GM21360 (cell line): Measurements from ENCODE around the gene IL19.

Experiments
- ATAC-seq: cut with Tn5 transposase; IDR thresholded peaks from one replicate; pipeline ENCODE4 v1.9.1; 2021; ENCODE audit warnings: mild to moderate bottlenecking, moderate library complexity; ENCODE audit not compliant: unreplicated experiment

IL19 gene

DNA sequence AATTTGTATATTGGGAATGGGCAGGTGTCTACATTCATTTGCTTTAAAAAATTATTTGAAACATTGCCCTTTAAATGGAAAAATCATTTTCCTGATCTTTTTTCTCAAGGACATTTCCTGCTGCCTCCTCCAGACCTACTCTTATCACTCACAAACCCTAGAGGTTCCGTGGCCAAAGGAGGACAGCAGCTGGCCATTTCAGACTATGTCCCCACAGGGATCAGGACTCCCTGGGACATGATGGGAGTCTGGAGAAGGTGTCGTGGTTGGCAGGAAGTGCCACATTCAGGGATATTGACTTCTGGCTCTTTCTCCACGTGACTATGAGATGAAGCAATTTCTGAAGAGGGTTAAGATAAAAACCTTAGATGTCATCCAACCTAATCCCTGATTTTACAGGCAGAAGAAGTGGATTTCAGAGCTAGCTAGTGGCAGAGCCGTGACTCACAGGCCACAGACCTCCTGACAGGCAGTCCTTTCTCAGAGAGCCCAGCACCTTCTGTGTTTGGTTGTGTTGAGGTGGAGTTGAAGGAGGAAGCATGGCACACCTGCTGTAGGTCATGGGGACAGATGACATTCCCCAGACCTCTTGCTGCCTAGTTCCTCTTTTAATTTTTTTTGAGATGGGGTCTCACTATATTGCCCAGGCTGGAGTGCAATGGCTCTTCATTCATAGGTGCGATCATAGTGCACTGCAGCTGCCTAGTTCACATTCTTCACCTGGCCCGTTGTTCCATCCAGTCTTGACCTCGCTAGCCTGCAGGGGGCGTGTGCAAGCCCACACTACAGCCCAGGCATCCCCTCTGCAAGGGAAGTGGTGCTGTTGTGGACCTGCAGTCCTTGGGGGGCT lies 27.2 kb downstream of the IL19 start:
- no peak for ATAC-seq

DNA sequence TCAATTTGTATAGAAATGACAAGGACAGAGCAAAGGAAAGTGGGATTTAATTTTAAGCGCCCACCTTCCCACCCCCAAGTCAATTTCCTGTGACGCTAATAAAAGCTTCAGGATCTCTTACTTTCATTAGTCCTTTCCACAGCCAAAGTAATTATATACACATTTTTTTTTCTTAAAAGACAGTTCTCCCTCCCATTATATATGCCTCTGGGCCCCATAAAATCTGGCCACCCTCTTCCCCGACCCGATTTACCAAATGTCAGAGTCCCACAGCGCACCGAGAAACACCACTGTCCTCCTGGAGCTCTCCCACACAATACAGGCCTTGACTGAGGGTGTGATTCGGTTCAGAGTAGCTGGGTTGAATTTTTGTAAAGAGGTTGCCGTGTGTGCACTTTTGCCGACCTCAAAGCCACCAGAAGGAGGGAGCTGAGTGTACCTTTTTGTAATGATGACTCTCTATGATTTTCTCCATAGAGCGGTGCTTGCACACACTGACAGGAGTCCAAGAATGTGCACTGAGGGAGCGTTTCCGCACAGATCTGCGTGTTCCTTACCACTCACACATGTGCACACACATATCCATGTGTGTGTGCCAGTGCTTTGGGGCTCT lies 27.9 kb downstream of the IL19 start:
- ATAC-seq, result no peak

DNA sequence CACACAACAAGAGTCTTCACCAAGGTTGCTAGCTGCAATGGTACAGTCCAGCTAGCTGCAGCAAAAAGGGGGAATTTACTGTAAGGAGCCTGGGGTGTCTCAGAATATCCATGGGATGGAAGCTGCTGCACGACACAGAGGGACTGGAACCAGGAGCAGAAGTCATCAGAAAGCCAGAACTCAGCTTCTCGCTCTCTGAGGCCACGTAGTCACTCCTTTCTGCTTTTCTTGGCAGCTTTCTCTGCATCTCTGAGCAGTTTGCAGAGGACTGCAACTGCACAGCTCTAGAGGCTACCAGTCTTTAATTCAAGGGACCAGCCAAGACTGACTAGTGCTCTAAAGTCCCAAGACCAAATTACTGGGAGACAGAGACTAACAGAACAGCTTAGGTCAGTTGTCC lies 28.7 kb downstream of the IL19 start:
- ATAC-seq, result no peak

DNA sequence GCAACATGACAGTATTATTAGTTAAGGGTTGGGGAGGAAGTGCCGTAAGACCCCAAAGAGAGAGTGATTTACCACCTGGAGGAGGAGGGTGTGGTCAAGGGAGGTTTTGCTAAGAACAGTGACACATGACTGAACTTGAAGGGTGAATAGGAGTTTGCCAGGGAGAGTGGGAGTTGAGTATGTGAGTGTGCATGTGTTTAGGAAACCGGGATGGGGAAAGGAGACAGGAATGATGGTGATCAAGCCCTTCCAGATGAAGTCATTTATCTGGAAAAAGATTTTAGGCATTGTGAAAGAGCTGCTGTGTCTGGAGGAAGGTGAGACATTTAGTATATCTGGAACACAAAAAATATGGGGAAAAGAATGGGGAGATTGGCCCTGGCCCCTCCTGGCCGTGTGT lies 29.8 kb downstream of the IL19 start:
- ATAC-seq, result no peak

DNA sequence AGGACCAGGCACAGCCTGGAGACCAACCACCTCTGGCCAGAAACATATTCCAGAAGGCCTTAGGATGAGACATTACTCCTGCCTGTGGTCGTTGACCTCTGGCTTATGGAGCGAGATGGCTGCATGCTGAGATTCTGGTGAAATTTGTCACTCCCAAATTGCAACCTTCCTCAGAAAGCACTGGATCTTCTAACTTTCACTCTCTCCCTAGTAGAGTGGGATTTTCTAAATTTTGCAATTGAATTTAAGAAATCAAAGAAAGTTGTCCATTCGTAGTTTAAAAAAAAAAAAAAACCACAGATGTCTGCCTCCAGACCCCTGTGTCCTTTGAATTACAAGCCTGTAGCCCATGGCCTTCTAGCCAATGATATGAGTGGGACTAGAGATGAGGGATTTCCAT lies 30.3 kb downstream of the IL19 start:
- ATAC-seq, result no peak

DNA sequence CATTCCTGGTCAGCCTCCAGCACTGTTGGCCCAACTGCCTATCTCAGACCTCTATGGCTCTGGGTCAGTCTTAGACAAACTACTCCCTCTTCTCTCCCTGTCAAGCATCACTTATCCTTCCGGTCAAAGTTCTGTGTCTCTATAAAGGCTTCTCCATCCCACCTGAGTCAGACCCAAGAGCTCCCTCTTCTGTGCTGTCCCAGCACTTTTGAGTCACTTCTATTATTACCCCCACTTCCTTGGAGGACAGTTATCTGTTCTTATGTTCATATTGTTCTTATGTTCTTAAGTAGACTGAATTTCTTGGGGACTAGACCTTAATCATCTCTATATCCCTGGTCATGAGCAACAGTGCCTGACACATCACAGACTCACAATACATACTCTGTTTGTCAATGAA lies 30.9 kb downstream of the IL19 start:
- ATAC-seq, result no peak

DNA sequence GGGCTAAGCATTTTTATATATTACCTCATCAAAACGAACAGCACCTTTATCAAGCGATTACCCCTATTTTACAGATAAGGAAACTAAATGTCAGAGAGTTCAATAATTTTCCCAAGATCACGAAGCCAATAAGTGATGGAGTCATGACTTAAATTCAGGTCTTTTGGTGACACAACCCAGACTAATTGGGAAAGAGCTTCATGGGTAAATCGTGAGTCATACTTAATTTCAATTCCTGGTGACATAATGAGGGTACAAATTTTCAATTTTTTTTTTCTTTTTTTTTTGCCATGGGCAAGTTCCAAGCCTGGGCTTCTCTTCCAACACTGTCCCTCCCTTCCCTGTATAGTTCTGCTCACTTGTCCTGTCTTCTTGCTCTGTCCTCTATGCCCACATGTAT lies 31.8 kb downstream of the IL19 start:
- no peak for ATAC-seq

DNA sequence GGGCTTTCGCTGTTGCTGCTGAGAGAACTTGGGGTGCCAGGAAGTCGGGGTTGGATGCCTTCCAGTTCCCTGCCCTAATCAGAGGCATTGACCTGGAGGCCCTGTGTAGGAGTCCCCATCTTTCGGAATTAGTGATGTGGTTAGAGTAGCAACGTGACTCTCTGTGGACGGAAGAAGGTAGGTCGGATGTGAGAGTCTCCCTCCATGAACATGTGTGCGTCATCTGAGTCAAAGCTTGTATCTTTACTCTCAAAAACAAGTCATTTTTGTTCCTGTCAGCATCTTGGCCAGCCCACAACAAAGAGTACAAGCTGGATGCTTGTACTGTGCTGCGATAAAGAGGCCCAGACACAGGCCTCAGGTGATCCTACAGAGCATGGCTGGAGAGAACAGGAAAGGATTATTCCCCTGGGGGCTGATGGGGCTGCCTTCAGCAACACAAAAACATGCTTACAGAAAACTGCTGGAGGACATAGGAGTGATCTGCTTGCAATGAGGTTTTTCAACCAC lies 32.7 kb downstream of the IL19 start:
- peak; percentile 87 for ATAC-seq

DNA sequence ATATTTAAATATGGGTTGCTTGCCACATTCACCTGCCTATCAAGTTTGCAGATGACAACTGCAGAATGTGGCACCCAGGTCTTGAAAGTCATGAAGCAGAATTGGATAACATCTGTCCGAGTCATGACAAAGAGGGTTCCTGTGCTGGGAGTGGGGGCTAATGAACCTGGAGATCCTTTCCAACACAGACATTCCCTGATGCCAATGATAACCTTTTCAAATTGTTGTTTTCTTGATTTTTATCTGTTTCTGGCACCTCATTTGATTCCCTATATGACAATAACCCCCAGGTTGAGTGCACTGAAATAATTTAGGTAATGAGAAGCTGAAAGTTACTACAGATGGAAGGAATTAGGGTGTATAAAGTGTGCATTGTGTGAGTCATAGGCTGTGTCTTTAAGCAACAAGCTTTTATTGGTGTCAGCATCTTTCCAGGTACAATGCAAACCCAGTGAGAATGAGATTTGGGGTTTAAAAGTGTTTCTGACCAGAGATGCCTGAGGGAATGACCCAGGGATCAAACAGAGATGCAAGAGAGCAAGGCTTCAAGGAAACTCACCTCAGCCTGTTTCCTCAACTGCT lies 33.7 kb downstream of the IL19 start:
- no peak for ATAC-seq

DNA sequence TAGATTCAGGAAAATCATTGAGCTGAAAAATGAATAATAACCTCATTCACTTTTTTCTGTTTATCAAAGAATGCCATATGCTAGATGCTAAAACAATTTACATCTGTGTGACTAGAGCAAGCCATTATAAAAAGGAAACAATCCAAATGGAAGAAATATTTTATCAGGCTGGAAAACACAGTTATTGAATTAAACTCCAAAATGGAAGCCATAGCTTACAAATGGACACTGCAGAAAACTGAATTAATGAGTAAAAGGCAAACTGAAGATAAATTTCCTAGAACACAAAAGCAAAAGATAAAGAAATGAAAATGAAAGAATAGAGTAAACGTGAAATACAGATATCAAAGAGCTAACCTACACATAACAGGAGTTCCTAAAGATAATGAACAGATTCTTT lies 34.8 kb downstream of the IL19 start:
- no peak for ATAC-seq

DNA sequence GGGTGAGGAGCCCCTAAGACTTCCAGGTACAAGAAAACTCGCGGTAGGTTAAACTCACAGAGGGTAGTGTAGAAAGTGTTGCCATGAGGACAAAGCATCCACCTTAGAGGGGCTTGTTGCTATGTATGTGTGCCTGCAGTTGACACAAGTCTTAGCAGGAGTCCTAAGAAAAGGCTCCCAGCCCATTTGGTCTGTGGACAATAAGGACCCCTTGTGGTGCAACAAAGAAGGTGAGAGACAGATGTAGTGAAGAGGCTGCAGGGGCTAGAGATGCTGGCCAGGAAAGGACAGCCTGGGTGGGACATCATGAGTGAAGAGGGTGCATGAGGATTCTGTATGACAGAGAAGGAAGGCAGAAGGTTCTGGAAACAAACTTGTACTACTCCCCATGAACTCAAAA lies 38.0 kb downstream of the IL19 start:
- peak; percentile 73 for ATAC-seq

DNA sequence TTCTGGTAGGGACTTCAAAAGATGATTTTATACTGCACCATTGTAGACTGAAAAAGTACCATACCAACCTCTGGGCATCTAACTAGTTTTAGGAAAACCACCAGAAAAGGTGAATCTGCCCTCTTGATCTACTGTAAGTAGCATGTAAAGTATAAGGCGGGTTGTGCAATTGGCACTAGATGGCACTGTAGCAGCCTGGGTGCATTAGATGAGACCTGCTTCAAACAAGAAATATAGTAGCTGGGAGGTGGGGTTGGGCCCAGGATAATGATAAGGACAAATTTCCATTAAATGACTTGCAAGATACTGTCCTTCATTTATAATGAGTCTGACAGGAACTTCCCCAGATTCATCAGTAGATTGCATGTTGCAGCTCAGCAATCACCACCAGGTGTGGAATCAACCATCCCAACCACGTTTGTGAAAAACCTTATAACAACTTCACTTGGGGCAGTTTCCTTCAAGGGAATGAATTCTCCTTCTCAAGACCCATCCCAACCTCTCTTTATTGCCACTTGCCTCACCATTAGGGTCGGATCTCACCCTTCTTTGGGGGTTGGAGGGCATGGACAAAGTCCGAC lies 39.0 kb downstream of the IL19 start:
- ATAC-seq, result no peak

DNA sequence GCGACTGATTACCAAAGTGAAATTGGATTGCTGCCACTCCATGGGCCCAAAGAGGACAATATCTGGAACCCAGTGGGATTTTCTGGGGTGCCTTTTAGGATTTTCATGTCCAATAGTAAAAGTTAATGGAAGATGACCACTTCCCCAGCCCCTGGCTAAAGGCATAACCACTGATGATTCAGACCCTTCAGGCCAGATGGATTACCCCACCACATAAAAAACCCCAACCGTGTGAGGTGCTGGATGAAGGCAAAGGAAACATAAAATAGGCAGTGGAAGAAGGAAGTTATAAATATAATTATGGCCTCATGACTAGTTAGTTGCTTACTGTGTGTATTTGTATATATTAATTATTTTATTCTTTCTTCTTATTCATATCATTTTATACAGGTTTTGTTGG lies 41.9 kb downstream of the IL19 start:
- ATAC-seq, result no peak

DNA sequence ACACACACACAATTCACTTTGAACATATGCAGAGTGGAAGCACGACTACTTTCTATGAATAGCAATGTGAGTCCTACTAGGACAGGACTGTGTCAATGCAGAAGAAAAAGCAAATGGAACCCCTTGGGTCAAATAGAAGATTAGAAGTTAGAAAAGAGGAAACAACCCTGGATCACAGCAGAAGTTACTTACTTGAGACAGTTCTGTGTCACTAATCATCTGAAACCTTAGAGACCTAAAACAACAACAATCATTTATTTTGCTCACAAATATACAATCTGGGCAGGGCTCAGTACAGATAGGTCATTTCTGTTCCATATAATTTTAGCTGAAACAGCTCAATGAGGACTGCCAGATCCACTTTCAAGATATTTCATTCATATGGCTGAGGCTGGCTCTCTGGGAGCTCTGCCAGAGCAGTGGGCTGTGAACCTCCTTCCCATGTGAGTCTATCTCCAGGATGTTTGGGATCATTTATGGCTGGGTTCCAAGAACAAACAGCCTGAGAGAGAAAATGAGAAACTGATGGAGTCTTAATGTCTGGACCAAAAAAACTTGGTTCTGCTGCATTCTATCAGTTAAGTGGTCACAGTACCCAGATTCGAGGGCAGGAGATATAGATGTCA lies 44.3 kb downstream of the IL19 start:
- ATAC-seq, result no peak

DNA sequence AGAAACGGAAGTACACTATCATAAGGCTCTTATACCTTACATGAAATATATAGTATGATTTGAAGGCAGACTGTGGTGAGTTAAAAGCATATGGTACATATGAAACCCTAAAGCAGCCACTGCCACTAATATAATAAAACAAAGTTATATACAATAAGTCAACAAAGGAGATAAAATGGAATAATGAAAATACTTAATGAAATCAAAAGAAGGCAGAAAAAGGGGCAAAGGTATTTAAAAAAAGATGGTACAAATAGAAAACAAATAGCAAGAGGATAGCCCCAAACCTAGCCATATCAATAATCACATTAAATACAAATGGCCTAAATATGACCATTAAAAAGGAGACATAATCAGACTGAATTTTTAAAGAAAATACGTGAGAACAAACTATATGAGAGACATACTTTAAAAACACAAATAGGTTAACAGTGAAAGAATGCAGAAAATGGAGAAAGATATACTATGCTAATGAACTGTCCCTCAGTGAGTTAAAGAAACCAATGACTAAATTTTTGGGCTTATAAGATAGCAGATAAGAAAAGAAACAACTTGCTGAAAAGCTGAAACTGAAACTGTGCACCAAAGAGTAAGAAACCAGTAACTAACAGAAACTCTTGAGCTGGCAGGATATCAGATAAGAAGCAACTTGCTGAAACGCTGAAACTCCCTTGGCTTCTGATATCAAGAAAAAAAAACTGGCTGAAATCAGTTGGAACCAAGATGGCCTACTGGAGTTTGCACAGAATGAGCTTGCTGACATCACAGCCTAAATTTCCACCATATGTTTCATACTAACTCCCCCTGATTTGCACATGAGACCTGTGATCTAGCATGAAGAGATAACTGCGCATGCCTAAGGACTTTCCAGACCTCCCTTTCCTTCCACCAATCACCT lies 46.1 kb downstream of the IL19 start:
- no peak for ATAC-seq

DNA sequence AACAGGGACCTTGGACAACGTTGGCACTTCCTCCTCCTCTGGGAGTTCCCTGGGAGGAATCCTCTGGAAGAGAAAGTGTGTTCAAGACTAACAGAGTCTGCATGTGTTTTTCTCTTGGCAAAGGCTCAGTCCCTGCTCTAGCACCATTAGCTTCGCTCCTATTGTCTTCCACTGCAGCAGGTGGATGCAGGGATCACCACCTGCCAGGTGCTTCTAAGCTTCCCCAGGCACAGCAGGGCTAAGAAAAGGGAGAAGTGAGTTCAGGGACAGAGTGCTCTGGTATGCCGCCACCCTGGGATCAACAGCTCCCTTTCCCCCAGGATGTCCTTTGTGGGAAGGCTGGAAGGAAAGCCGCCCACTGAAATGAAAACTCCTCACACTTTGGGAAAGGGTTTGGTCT lies 50.9 kb downstream of the IL19 start:
- no peak for ATAC-seq

DNA sequence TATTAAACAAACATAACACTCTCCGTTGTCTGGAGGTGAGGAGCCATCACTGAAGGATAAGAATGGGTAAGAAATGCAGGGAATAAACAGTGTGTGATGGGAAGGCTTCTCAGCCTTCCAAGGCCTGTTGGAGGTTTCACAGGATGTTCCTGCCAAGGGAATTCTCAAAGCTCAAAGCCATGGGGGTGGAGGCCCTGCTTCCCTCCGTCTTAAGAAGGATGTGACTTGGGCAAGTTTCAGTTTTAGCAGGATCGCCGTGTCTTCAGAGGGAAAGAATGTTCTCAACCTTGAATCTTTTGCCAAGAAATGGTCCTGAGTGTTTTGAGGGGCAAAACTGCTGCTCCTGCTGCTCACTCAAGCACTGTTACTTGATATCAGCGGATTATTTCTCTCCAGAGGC lies 53.2 kb downstream of the IL19 start:
- ATAC-seq, result no peak

DNA sequence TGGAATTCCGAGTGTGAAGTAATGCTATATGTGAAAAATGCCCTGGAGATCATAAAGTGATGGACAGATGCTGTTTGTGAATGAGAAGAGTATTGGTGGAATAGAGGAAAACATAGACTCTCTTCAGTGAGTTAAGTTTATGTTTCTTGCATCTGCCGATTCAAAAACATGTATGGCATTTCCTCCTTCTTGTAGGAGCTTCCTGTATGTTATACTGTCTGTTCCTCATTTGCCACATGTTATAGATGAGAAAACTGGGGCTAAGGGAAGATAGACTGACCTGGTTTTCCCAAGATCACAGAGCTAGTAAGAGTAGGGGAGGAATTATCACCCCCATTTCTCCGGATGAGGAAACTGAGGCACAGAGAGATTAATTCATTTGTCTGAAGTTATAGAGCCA lies 53.8 kb downstream of the IL19 start:
- ATAC-seq, result no peak

DNA sequence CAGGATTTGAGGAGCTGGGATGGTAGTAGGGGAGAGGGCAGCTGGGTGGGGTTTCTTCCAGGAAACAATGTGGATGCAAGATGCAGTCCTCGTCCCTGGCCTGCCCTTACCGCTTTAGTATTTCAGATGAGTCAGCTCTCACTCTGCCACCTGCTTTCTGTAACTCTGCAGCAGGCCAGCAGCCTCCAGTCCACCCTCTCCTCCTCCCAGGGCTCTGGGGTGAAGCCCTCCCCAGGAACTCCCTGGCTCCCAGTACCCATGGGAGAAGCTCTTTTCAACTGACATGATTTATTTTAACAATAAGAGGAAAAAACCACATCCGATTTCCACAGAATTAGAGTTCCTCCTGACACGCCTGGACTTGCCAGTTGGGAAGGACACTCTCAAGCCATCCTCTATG lies 55.8 kb downstream of the IL19 start:
- no peak for ATAC-seq

DNA sequence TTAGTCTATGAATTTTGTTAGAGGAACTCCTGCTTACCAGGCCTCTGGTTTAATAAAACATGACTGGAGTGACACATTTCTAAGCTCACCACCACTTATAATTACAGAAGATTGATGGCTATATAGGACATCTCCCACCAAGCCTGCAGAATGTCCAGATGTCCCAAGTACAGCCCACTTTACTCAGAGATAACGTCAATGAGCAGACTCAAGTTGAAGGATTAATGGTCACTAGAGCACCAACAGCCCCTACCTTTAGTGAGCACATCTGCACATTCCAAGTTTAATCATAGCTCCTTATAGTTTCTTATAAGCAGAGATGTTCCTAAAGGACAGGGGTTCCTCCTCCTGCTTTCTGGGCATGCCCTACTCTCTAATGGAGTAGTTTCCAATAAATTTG lies 57.5 kb downstream of the IL19 start:
- no peak for ATAC-seq
